Endothelial cell of umbilical vein (primary cell): ENCODE data around the gene PRPF19. TPM values are rescaled to one million over a fixed set of nuclear protein-coding genes. Genes with fewer than 3 reads are reported as not detected.

Experiments used
- BruUV-seq: library from RNA; stranded (reverse); fragments of 400-500 nt; replicated peaks from 2 replicates; lab custom pipeline; 2021; lab: Mats Ljungman, UMichigan
- CTCF ChIA-PET: fragments of 300-600, 350-600 bp; sonication (Branson Sonifier 250); formaldehyde crosslinking; loops from one replicate; lab custom pipeline; 2021; ENCODE audit warnings: antibody characterized with exemption, inconsistent platforms; lab: Charles Lee
- POLR2A ChIA-PET: fragments of 300-600, 350-600 bp; sonication (Branson Sonifier 250); formaldehyde crosslinking; loops from one replicate; lab custom pipeline; 2021; ENCODE audit warnings: antibody characterized with exemption, inconsistent platforms; lab: Charles Lee
- DNase-seq: peaks from one replicate; pipeline ENCODE4 v3.0.0-alpha.2; 2011; ENCODE audit warnings: low read depth, low spot score
- FAIRE-seq: peaks from 2 replicates; lab custom pipeline; 2011; peaks lifted over from hg19 to GRCh38; lab: Jason Lieb, UNC
- H2AFZ ChIP-seq: 2 replicates; pipeline ENCODE4 v1.6.0; 2012; ENCODE audit warnings: low read depth, low read length, control low read depth, inconsistent platforms
- H3K27ac ChIP-seq: 2 replicates; pipeline ENCODE4 v1.5.1; 2011; ENCODE audit warnings: low read depth, mild to moderate bottlenecking, control low read depth, low read length, moderate library complexity; ENCODE audit not compliant: insufficient read depth
- H3K27me3 ChIP-seq, 2 experiments: 2 replicates each; pipeline versions ENCODE4 v1.6.0 to v1.6.1; 2011; ENCODE audit warnings: low read length in 2 of 2, mixed read lengths in 1 of 2; ENCODE audit not compliant: control insufficient read depth in 2 of 2, insufficient read depth in 2 of 2
- H3K36me3 ChIP-seq, 2 experiments: 2 replicates in 1 of 2; 3 replicates in 1 of 2; pipeline ENCODE4 v1.5.1; 2011; ENCODE audit warnings: low read length in 2 of 2, mild to moderate bottlenecking in 1 of 2, moderate library complexity in 1 of 2; ENCODE audit not compliant: control insufficient read depth in 2 of 2, insufficient read depth in 2 of 2; ENCODE audit errors: extremely low read depth in 1 of 2
- H3K4me1 ChIP-seq: 3 replicates; pipeline ENCODE4 v1.5.1; 2011; ENCODE audit warnings: mild to moderate bottlenecking, low read length; ENCODE audit not compliant: control insufficient read depth, insufficient read depth; ENCODE audit errors: extremely low read depth
- H3K4me2 ChIP-seq: 2 replicates; pipeline ENCODE4 v1.6.1; 2011; ENCODE audit warnings: low read length, control low read depth, mixed read lengths; ENCODE audit not compliant: insufficient read depth
- H3K4me3 ChIP-seq, 3 experiments: fragments of 200-600 bp in 1 of 3; sonication (generic), shearing (Covaris generic) in 1 of 3; replicated peaks in 1 of 3; 2 replicates each; pipeline ENCODE4 v1.5.1; 2011 to 2016; ENCODE audit warnings: control low read depth in 3 of 3, low read length in 3 of 3, mild to moderate bottlenecking in 2 of 3, inconsistent platforms in 1 of 3, low read depth in 1 of 3, moderate library complexity in 1 of 3; ENCODE audit not compliant: insufficient read depth in 1 of 3
- H3K79me2 ChIP-seq: 2 replicates; pipeline ENCODE4 v1.6.0; 2012; ENCODE audit warnings: low read length, inconsistent platforms; ENCODE audit not compliant: control insufficient read depth, insufficient read depth
- H3K9ac ChIP-seq: replicated peaks from 2 replicates; pipeline ENCODE3; 2011; ENCODE audit warnings: low read length, control low read depth; ENCODE audit not compliant: insufficient read depth; ENCODE audit errors: extremely low read depth
- H3K9me1 ChIP-seq: replicated peaks from 3 replicates; pipeline ENCODE4 v1.6.0; 2011; ENCODE audit warnings: mild to moderate bottlenecking, low read length; ENCODE audit not compliant: control insufficient read depth, insufficient read depth; ENCODE audit errors: extremely low read depth
- H3K9me3 ChIP-seq: replicated peaks from 2 replicates; pipeline ENCODE4 v1.5.1; 2012; ENCODE audit warnings: low read length, inconsistent platforms; ENCODE audit not compliant: control insufficient read depth, insufficient read depth
- H4K20me1 ChIP-seq: replicated peaks from 2 replicates; pipeline ENCODE3; 2011; ENCODE audit warnings: mild to moderate bottlenecking, low read length; ENCODE audit not compliant: control insufficient read depth, insufficient read depth; ENCODE audit errors: extremely low read depth
- EZH2 ChIP-seq: IDR thresholded peaks from 2 replicates; pipeline ENCODE4 v1.6.1; 2012; ENCODE audit warnings: borderline replicate concordance, low read depth, mild to moderate bottlenecking, moderate library complexity, low read length, inconsistent platforms; ENCODE audit not compliant: severe bottlenecking
- FOS ChIP-seq: IDR thresholded peaks from 2 replicates; pipeline ENCODE4 v1.6.1; 2011; ENCODE audit warnings: mild to moderate bottlenecking, low read length, moderate library complexity, borderline replicate concordance; ENCODE audit not compliant: insufficient read depth
- GATA2 ChIP-seq: IDR thresholded peaks from 2 replicates; pipeline ENCODE4 v1.7.0; 2011; ENCODE audit warnings: low read depth, mild to moderate bottlenecking, moderate library complexity, mixed read lengths, low read length; ENCODE audit not compliant: insufficient read length, insufficient read depth
- JUN ChIP-seq: IDR thresholded peaks from 2 replicates; pipeline ENCODE4 v1.6.1; 2011; ENCODE audit warnings: borderline replicate concordance, low read depth; ENCODE audit not compliant: insufficient read length, insufficient read depth
- MYC ChIP-seq: IDR thresholded peaks from one replicate; pipeline ENCODE4 v1.6.1; 2011; ENCODE audit warnings: mild to moderate bottlenecking, low read depth, low read length
- POLR2A ChIP-seq: IDR thresholded peaks from 2 replicates; pipeline ENCODE4 v1.6.1; 2012; ENCODE audit warnings: low read depth, mild to moderate bottlenecking, control low read depth, low read length
- POLR2AphosphoS5 ChIP-seq: IDR thresholded peaks from 2 replicates; pipeline ENCODE4 v1.6.1; 2012; ENCODE audit warnings: low read depth, mild to moderate bottlenecking, control low read depth, low read length, moderate library complexity; ENCODE audit not compliant: insufficient read depth
- dilution Hi-C: fragments of 300-500 bp; cut with MboI; formaldehyde crosslinking; loops from one replicate; pipeline ENCODE4 v1.15.0; 2019; ENCODE audit warnings: low sequenced_read_pairs; ENCODE audit not compliant: extremely low pct_ligation_motif_present
- intact Hi-C: fragments of 100-400 bp; cut with micrococcal nuclease; formaldehyde crosslinking; loops from one replicate; pipeline ENCODE4 v1.10.0; 2022
- polyA plus RNA-seq, 4 experiments: library from polyadenylated mRNA; depleted of rRNA in 3 of 4; stranded (reverse) in 3 of 4; unstranded in 1 of 4; fragments of >200 nt; gene quantifications; 2 replicates each; pipeline versions ENCODE4 v1.2.1 to v1.2.3, GENCODE V29; 2011 to 2012; ENCODE audit warnings: missing spikeins in 1 of 4
- total RNA-seq: library from RNA; stranded (reverse); gene quantifications from 2 replicates; pipeline ENCODE4 v1.2.3, GENCODE V29; 2021
- TF ChIP-seq, protein P1 (sequence below), 2 donors: IDR thresholded peaks; 1 replicate in 1 of 2; 2 replicates in 1 of 2; pipeline ENCODE4 v1.5.1; 2011; ENCODE audit warnings: low read length in 2 of 2, mild to moderate bottlenecking in 2 of 2, moderate library complexity in 2 of 2, control low read depth in 1 of 2, inconsistent platforms in 1 of 2, low read depth in 1 of 2; ENCODE audit not compliant: insufficient read depth in 1 of 2; ENCODE audit errors: extremely low read depth in 1 of 2
- TF ChIP-seq, protein P2 (sequence below): IDR thresholded peaks from 2 replicates; pipeline ENCODE4 v1.6.1; 2011; ENCODE audit not compliant: insufficient read depth, insufficient read length

The PRPF19 gene
- total and polyA plus RNA-seq, 2 donors (not counting 3 experiments of a cell fraction or from before 2014, with no cell fraction given) = 97.1 to 126 TPM

DNA sequence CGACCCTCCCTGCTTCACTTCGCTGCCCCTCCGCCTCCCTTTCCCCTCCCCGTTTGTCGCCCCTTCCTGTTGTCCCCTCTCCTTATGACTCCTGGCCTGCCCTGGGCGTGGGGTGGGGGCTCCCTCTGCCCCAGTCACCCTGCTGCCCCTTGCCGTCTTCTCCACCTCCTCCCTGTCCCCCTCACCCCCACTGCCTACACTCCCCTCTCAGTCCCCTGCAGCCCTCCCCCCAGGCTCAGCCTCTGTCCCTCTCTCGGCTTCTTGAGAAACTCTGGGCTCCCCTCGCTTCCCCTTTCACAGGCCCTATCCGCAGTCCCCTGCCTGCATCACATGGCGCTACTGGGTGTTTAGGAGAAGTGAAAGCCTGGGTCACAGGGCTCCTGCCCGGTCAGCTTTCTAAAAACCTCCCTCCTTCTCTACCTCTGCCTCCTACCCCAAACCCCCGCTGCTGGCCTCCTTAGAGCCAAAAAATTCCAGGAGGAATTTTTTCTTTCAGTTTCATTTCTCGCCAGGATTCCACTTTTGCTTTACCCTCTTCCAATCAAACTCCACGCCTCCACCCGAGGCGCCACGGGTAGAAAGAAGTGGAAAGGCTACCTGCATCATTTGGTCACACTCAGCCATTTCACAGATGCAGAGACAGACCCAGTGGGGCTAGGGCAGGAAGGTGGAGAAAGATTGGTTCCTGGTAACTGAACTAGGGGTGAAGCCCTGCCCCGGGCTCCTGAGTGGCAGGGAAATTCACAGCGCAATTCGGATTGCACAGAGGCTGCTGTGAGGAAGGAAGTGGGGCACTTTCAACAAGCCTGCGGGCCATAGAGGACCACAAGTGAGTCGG is 45.7 kb upstream of the PRPF19 start, which contains the start of gene SLC15A3:
Gene SLC15A3, minus strand, starts transcription at position 273 of the 838 bp plus-strand sequence. CDS start 625 bp downstream, outside the sequence.
- Histone ChIP-seq H3K27me3 (peaks cover 2 to 11% of the 10 kb centered on the region in 2 experiments), H3K27ac (no peak within 1 kb of the TSS), H3K79me2 (no peaks in the 10 kb centered on the region), H3K4me3 (peak within 1 kb of the TSS; percentile 34 to 56 (median 52)), H3K9me3 (no peaks in the 10 kb centered on the region), H3K9ac (peak within 1 kb of the TSS; percentile 50), H3K36me3 (no peaks in the 10 kb centered on the region), H3K4me1 (peaks cover 10% of the 10 kb centered on the region), H3K9me1 (no peaks in the 10 kb centered on the region), H2AFZ (peak within 1 kb of the TSS; percentile 97), H4K20me1 (no peaks in the 10 kb centered on the region), H3K4me2 (peak within 1 kb of the TSS; percentile 84)
- TF ChIP-seq MYC (no peak), POLR2AphosphoS5 (no peak), JUN (no peak), FOS (no peak), EZH2 (no peak), POLR2A (no peak), GATA2 (no peak)
- TF ChIP-seq, protein P1, sequence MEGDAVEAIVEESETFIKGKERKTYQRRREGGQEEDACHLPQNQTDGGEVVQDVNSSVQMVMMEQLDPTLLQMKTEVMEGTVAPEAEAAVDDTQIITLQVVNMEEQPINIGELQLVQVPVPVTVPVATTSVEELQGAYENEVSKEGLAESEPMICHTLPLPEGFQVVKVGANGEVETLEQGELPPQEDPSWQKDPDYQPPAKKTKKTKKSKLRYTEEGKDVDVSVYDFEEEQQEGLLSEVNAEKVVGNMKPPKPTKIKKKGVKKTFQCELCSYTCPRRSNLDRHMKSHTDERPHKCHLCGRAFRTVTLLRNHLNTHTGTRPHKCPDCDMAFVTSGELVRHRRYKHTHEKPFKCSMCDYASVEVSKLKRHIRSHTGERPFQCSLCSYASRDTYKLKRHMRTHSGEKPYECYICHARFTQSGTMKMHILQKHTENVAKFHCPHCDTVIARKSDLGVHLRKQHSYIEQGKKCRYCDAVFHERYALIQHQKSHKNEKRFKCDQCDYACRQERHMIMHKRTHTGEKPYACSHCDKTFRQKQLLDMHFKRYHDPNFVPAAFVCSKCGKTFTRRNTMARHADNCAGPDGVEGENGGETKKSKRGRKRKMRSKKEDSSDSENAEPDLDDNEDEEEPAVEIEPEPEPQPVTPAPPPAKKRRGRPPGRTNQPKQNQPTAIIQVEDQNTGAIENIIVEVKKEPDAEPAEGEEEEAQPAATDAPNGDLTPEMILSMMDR (IDR thresholded peaks at IDR 0.05; ENCODE audit: extremely low read depth in 1 of 2, insufficient read depth in 1 of 2, low read depth in 1 of 2, low read length in 2 of 2) = no peak
- TF ChIP-seq, protein P2, sequence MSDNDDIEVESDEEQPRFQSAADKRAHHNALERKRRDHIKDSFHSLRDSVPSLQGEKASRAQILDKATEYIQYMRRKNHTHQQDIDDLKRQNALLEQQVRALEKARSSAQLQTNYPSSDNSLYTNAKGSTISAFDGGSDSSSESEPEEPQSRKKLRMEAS = no peak
- ChIA-PET CTCF (no interaction called here), POLR2A (no interaction called here)
- DNase-seq (peak; percentile 37), FAIRE-seq (peak; percentile 66)
- dilution Hi-C loops = no loop called here
- intact Hi-C loops = no loop called here
- BruUV-seq = no TSS peak
